Stomach (tissue), 9 donors: ENCODE data around the gene RRAGC. TPM values are rescaled to one million over a fixed set of nuclear protein-coding genes. Genes with fewer than 3 reads are reported as not detected.
"Not testable (repeated sequence)": the region's sequence is repeated elsewhere in the genome, so short reads cannot be mapped to it uniquely, and the experiment has no call there.

ENCODE experiments used
- DNase-seq, 2 donors: peaks; one replicate each; pipeline versions ENCODE4 v3.0.0 to v3.0.0-alpha.2; 2013 to 2019
- H3K27ac ChIP-seq, 5 donors: fragments of 200-600 bp in 4 of 5; sonication (generic) in 4 of 5; one replicate each; pipeline ENCODE4 v1.5.1; 2013 to 2019; ENCODE audit warnings: mild to moderate bottlenecking in 1 of 5, moderate library complexity in 1 of 5
- H3K27me3 ChIP-seq, 3 donors: fragments of 200-600 bp; sonication (generic); one replicate each; pipeline ENCODE4 v1.5.1; 2017 to 2019; ENCODE audit warnings: mixed run types in 1 of 3
- H3K36me3 ChIP-seq, 4 donors: fragments of 200-600 bp; sonication (generic); 1 replicate in 3 of 4; 2 replicates in 1 of 4; pipeline ENCODE4 v1.5.1; 2016 to 2019
- H3K4me1 ChIP-seq, 4 donors: fragments of 200-600 bp; sonication (generic); one replicate each; pipeline ENCODE4 v1.5.1; 2016 to 2019
- H3K4me3 ChIP-seq, 4 donors: fragments of 200-600 bp; sonication (generic) in 3 of 4; one replicate each; pipeline ENCODE4 v1.5.1; 2016 to 2019; ENCODE audit warnings: mild to moderate bottlenecking in 1 of 4
- H3K9me3 ChIP-seq, 4 donors: fragments of 200-600 bp; sonication (generic); one replicate each; pipeline ENCODE4 v1.5.1; 2016 to 2019
- EP300 ChIP-seq: sonication (generic); formaldehyde crosslinking; IDR thresholded peaks from one replicate; pipeline ENCODE4 v1.6.1; 2017; ENCODE audit warnings: antibody characterized with exemption
- POLR2A ChIP-seq, 4 donors: fragments of 450-650 bp; IDR thresholded peaks; one replicate each; pipeline ENCODE4 v1.6.1; 2016; ENCODE audit warnings: antibody characterized with exemption in 4 of 4, control low read depth in 2 of 4, mild to moderate bottlenecking in 1 of 4, moderate library complexity in 1 of 4
- POLR2AphosphoS5 ChIP-seq, 3 donors: sonication (generic); formaldehyde crosslinking; IDR thresholded peaks; one replicate each; pipeline ENCODE4 v1.6.1; 2016; ENCODE audit warnings: antibody characterized with exemption in 3 of 3
- WGBS, 5 donors: extraction: QIAGEN DNeasy Blood & Tissue Kit in 3 of 5; methylation state at CpG; one replicate each; pipeline versions ENCODE4 v1.1.5 to v1.1.7; 2013 to 2018; 5-methylcytosine and 5-hydroxymethylcytosine counted together
- intact Hi-C: fragments of 100-400 bp; cut with DNase I; formaldehyde crosslinking; loops from one replicate; pipeline ENCODE4 v1.15.1; 2023; ENCODE audit warnings: low total_unique reads
- polyA plus RNA-seq, 3 donors: library from polyadenylated mRNA; stranded (reverse); fragments of 200-250 nt; gene quantifications; one replicate each; pipeline ENCODE4 v1.2.3, GENCODE V29; 2013
- total RNA-seq, 5 donors: library from RNA; depleted of rRNA; stranded (reverse); fragments of >200 nt; gene quantifications; one replicate each; pipeline versions ENCODE4 v1.1.0 to v1.2.3, GENCODE V29; 2014 to 2016
- TF ChIP-seq, protein P1 (sequence below), 7 experiments: fragments of 450-650 bp in 4 of 7; fragments of 200-600 bp in 3 of 7; sonication (generic) in 3 of 7; IDR thresholded peaks; one replicate each; pipeline ENCODE4 v1.5.1; 2016 to 2019; ENCODE audit warnings: antibody characterized with exemption in 7 of 7, control low read depth in 2 of 7, mild to moderate bottlenecking in 1 of 7
- donor health status: healthy with polysubstance abuse.
- donor health status: Bipolar disorder and iron deficiency.
- donor health status: healthy.

The RRAGC gene
- total and polyA plus RNA-seq, 8 donors: 1.2 to 25.0 (median 11.2) TPM

GRCh38 chr1:38839363-38839762, 20.2 kb downstream of the RRAGC start:
- no peak for TF ChIP-seq POLR2AphosphoS5 (IDR thresholded peaks at IDR 0.05)
- TF ChIP-seq, protein P1, sequence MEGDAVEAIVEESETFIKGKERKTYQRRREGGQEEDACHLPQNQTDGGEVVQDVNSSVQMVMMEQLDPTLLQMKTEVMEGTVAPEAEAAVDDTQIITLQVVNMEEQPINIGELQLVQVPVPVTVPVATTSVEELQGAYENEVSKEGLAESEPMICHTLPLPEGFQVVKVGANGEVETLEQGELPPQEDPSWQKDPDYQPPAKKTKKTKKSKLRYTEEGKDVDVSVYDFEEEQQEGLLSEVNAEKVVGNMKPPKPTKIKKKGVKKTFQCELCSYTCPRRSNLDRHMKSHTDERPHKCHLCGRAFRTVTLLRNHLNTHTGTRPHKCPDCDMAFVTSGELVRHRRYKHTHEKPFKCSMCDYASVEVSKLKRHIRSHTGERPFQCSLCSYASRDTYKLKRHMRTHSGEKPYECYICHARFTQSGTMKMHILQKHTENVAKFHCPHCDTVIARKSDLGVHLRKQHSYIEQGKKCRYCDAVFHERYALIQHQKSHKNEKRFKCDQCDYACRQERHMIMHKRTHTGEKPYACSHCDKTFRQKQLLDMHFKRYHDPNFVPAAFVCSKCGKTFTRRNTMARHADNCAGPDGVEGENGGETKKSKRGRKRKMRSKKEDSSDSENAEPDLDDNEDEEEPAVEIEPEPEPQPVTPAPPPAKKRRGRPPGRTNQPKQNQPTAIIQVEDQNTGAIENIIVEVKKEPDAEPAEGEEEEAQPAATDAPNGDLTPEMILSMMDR (IDR thresholded peaks at IDR 0.05): no peak
- Histone ChIP-seq H3K4me1 (peaks cover 0 to 25% (median 6%) of the 10 kb centered on the region in 4 donors), H3K27me3 (no peaks in the 10 kb centered on the region), H3K9me3 (no peaks in the 10 kb centered on the region), H3K4me3 (no peak overlapping the region), H3K27ac (no peak overlapping the region), H3K36me3 (peaks cover 15 to 74% (median 73%) of the 10 kb centered on the region in 4 donors)
- DNase-seq: no peak
- 71 to 90% (median 85%) methylated on average over 8 to 9 of the region's 9 CpGs for WGBS, 5 donors
- intact Hi-C loops: loop anchor here (10.0 kb wide), 1 partner anchor 815 kb away; no protein-coding TSS in a partner anchor

DNA sequence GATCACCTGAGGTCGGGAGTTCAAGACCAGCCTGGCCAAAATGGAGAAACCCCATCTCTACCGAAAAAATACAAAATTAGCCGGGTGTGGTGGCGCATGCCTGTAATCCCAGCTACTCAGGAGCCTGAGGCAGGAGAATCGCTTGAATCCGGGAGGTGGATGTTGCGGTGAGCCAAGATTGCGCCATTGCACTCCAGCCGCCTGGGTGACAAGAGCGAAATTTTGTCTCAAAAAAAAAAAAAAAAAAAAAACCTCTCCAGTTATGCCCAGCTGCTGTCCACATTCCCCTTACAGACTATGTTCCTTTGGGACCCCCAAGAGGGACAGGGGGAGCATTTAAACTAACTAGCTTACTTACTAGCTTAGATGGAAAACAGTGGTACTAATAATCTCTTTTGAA, 23.3 kb downstream of the RRAGC start:
- not testable (repeated sequence) for H3K9me3 ChIP-seq, H3K4me3 ChIP-seq, H3K27me3 ChIP-seq, H3K27ac ChIP-seq, DNase-seq
- H3K4me1 ChIP-seq: peaks cover 0 to 11% (median 0%) of the 10 kb centered on the region in 4 donors
- intact Hi-C loops: loop anchor here (10.0 kb wide), 1 partner anchor 812 kb away; no protein-coding TSS in a partner anchor
- peaks cover 15 to 43% (median 42%) of the 10 kb centered on the region in 4 donors for H3K36me3 ChIP-seq
- 88 to 92% (median 89%) methylated on average over 10 of the region's 10 CpGs for WGBS, 5 donors

DNA sequence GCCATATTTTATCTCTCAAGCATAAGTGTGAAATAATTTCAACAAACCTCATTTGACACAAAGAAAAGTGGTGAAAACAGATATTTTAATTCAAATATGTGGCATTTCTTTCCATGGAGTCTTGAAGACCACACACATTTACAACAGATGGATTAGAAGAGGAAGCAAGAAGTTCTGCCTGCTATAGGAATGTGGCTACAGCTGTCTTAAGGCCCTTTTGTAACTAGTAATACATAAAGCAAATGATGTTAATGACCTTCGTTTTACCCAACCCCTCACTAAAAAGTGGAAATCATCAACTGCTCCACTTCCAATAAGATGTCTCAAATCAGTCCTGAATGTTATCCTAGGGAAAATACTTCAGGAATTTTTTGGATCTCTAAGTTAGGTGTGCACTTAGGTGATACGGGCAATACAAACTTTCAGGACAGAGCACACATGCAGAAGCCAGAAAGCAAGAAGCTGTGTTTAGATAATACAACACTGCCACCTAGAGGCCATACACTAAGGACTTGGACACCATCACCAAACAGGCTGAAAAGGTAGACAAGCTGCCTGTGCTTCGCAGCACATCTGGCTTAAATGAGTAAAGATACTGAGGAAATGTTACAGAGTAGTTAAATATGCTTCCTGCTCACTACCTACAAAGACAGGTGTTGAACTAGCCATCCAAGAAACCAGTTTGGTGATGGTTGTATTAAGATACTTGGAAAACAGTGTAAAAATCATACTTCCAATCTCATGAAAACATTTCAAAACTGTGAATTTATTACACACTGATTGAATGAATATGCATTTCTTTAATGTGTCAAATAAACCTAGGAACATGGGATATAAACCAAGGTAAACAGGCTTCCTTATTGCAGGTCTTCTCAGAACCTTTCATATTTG, 24.4 kb downstream of the RRAGC start:
- Histone ChIP-seq H3K4me3 (no peak overlapping the region), H3K27ac (no peak overlapping the region), H3K4me1 (no peaks in the 10 kb centered on the region), H3K36me3 (peaks cover 15 to 33% (median 32%) of the 10 kb centered on the region in 4 donors), H3K27me3 (no peaks in the 10 kb centered on the region), H3K9me3 (no peaks in the 10 kb centered on the region)
- peak in 1 of 2 donors; percentile 94 for DNase-seq
- TF ChIP-seq EP300: no peak
- TF ChIP-seq POLR2A (IDR thresholded peaks at IDR 0.05): no peak
- TF ChIP-seq, protein P1 (IDR thresholded peaks at IDR 0.05): peak in 5 of 7 experiments; percentile 59 to 84 (median 74)
- peak in 1 of 3 donors; percentile 50 for TF ChIP-seq POLR2AphosphoS5 (IDR thresholded peaks at IDR 0.05)
- intact Hi-C loops: loop anchor here (10.0 kb wide), 1 partner anchor 810 kb away; no protein-coding TSS in a partner anchor
- 18 to 28% (median 24%) methylated on average over 3 of the region's 3 CpGs for WGBS, 5 donors

- intact Hi-C loops: loop anchor here (10.0 kb wide), 1 partner anchor 810 kb away; no protein-coding TSS in a partner anchor
- Histone ChIP-seq H3K36me3 (peaks cover 14 to 24% (median 23%) of the 10 kb centered on the region in 4 donors), H3K4me1 (no peaks in the 10 kb centered on the region), H3K27ac (no peak overlapping the region), H3K4me3 (no peak overlapping the region), H3K9me3 (no peaks in the 10 kb centered on the region), H3K27me3 (peaks cover 0 to 5% (median 0%) of the 10 kb centered on the region in 3 donors)
- 82 to 92% (median 85%) methylated on average over 3 of the region's 3 CpGs for WGBS, 5 donors
- no peak for DNase-seq
- no peak for TF ChIP-seq POLR2AphosphoS5 (IDR thresholded peaks at IDR 0.05)
- TF ChIP-seq POLR2A (IDR thresholded peaks at IDR 0.05): no peak
- TF ChIP-seq, protein P1 (IDR thresholded peaks at IDR 0.05): no peak
- no peak for TF ChIP-seq EP300
These were observed 25.3 kb downstream of the RRAGC start for GRCh38 chr1:38834221-38834782.
